ENCODE measurements around the gene TMEM163. TPM values are rescaled to one million over a fixed set of nuclear protein-coding genes. Genes with fewer than 3 reads are reported as not detected.

TMEM163 gene
- total and polyA plus RNA-seq, 2 of the 13 experiments (the other 11 are each of a cell fraction or from before 2014, with no cell fraction given) = 0.05 TPM; not detected in 1

DNA sequence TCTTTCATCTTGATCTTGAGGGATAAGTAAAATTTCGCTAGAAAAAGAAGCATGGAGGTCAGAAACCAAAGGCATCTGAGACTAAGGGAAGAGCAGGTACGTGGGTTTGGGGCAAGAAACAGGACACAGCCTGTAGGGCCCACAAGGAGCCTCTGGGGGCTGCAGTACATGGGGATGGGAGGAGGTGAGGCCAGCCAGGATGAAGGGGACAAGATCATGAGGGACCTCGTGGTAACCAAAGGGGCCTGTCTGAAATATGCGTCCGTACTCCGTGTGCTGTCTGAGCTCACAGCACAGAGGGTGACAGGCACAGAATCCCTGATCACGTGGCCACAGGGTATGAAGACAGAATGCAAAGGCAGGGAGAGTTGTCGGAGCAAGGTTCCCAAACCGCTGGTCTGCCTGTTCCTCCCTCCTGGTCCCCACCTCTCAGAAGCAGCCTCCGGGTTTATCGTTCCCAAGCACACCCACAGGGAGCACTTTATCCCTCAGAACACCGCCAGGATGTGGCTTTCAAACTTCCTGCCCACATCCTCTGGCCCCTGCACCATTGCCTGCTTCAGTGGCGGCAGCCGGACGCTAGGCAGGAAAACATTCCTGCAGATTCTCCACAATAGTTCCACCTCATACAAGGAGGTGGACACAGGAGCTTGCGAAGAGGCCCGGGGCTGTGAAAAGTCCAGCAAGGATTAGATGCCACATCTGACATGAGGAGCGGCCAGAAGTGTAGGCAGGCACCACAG is 12.0 kb downstream of the TMEM163 start (continued):
- TF ChIP-seq, protein P1, sequence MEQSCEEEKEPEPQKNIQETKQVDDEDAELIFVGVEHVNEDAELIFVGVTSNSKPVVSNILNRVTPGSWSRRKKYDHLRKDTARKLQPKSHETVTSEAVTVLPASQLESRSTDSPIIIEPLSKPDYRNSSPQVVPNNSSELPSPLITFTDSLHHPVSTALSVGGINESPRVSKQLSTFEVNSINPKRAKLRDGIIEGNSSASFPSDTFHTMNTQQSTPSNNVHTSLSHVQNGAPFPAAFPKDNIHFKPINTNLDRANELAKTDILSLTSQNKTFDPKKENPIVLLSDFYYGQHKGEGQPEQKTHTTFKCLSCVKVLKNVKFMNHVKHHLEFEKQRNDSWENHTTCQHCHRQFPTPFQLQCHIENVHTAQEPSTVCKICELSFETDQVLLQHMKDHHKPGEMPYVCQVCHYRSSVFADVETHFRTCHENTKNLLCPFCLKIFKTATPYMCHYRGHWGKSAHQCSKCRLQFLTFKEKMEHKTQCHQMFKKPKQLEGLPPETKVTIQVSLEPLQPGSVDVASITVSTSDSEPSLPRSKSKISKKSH (CRISPR knock-in tag; IDR thresholded peaks at IDR 0.05; ENCODE audit: borderline replicate concordance) = 0 out of 2 replicates have a peak, but pooled peaks have one; percentile 61
- no peak for TF ChIP-seq ZNF772 (CRISPR knock-in tag; IDR thresholded peaks at IDR 0.05)
- TF ChIP-seq BORCS8-MEF2B (CRISPR knock-in tag; IDR thresholded peaks at IDR 0.05) = no peak
- no peak for TF ChIP-seq SATB2 (CRISPR knock-in tag; IDR thresholded peaks at IDR 0.05)
- 0 out of 2 replicates have a peak, but pooled peaks have one; percentile 27 for TF ChIP-seq ZNF598 (CRISPR knock-in tag; IDR thresholded peaks at IDR 0.05; ENCODE audit: borderline replicate concordance)
- TF ChIP-seq, protein P2, sequence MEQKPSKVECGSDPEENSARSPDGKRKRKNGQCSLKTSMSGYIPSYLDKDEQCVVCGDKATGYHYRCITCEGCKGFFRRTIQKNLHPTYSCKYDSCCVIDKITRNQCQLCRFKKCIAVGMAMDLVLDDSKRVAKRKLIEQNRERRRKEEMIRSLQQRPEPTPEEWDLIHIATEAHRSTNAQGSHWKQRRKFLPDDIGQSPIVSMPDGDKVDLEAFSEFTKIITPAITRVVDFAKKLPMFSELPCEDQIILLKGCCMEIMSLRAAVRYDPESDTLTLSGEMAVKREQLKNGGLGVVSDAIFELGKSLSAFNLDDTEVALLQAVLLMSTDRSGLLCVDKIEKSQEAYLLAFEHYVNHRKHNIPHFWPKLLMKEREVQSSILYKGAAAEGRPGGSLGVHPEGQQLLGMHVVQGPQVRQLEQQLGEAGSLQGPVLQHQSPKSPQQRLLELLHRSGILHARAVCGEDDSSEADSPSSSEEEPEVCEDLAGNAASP (CRISPR knock-in tag; IDR thresholded peaks at IDR 0.05; ENCODE audit: borderline replicate concordance) = no peak
- TF ChIP-seq ONECUT2 (CRISPR knock-in tag; IDR thresholded peaks at IDR 0.05) = no peak
- TF ChIP-seq NCOA1 (CRISPR knock-in tag; IDR thresholded peaks at IDR 0.05) = no peak
- TF ChIP-seq, protein P3, sequence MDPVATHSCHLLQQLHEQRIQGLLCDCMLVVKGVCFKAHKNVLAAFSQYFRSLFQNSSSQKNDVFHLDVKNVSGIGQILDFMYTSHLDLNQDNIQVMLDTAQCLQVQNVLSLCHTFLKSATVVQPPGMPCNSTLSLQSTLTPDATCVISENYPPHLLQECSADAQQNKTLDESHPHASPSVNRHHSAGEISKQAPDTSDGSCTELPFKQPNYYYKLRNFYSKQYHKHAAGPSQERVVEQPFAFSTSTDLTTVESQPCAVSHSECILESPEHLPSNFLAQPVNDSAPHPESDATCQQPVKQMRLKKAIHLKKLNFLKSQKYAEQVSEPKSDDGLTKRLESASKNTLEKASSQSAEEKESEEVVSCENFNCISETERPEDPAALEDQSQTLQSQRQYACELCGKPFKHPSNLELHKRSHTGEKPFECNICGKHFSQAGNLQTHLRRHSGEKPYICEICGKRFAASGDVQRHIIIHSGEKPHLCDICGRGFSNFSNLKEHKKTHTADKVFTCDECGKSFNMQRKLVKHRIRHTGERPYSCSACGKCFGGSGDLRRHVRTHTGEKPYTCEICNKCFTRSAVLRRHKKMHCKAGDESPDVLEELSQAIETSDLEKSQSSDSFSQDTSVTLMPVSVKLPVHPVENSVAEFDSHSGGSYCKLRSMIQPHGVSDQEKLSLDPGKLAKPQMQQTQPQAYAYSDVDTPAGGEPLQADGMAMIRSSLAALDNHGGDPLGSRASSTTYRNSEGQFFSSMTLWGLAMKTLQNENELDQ (CRISPR knock-in tag; IDR thresholded peaks at IDR 0.05; ENCODE audit: borderline replicate concordance) = no peak
- no peak for TF ChIP-seq PHF8 (CRISPR knock-in tag; IDR thresholded peaks at IDR 0.05)
- TF ChIP-seq CENPT (CRISPR knock-in tag; IDR thresholded peaks at IDR 0.05; ENCODE audit: low read depth) = 0 out of 2 replicates have a peak, but pooled peaks have one; percentile 36
- TF ChIP-seq, protein P4, sequence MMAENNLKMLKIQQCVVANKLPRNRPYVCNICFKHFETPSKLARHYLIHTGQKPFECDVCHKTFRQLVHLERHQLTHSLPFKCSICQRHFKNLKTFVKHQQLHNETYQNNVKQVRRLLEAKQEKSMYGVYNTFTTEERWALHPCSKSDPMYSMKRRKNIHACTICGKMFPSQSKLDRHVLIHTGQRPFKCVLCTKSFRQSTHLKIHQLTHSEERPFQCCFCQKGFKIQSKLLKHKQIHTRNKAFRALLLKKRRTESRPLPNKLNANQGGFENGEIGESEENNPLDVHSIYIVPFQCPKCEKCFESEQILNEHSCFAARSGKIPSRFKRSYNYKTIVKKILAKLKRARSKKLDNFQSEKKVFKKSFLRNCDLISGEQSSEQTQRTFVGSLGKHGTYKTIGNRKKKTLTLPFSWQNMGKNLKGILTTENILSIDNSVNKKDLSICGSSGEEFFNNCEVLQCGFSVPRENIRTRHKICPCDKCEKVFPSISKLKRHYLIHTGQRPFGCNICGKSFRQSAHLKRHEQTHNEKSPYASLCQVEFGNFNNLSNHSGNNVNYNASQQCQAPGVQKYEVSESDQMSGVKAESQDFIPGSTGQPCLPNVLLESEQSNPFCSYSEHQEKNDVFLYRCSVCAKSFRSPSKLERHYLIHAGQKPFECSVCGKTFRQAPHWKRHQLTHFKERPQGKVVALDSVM (CRISPR knock-in tag; IDR thresholded peaks at IDR 0.05) = no peak
- TF ChIP-seq, protein P5, sequence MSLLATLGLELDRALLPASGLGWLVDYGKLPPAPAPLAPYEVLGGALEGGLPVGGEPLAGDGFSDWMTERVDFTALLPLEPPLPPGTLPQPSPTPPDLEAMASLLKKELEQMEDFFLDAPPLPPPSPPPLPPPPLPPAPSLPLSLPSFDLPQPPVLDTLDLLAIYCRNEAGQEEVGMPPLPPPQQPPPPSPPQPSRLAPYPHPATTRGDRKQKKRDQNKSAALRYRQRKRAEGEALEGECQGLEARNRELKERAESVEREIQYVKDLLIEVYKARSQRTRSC (CRISPR knock-in tag; IDR thresholded peaks at IDR 0.05; ENCODE audit: low read depth) = no peak
- TF ChIP-seq ETV5 (CRISPR knock-in tag; IDR thresholded peaks at IDR 0.05; ENCODE audit: borderline replicate concordance) = peak; percentile 43; the same call in 1 of the 2 replicates
- no peak for TF ChIP-seq ZZZ3 (CRISPR knock-in tag; IDR thresholded peaks at IDR 0.05; ENCODE audit: borderline replicate concordance)
- TF ChIP-seq, protein P6, sequence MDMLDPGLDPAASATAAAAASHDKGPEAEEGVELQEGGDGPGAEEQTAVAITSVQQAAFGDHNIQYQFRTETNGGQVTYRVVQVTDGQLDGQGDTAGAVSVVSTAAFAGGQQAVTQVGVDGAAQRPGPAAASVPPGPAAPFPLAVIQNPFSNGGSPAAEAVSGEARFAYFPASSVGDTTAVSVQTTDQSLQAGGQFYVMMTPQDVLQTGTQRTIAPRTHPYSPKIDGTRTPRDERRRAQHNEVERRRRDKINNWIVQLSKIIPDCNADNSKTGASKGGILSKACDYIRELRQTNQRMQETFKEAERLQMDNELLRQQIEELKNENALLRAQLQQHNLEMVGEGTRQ (IDR thresholded peaks at IDR 0.05; ENCODE audit: low read depth, low read length) = peak; percentile 68
- TF ChIP-seq, protein P6 (CRISPR knock-in tag; IDR thresholded peaks at IDR 0.05; ENCODE audit: borderline replicate concordance) = peak; percentile 55; the same call in 1 of the 2 replicates
- no peak for TF ChIP-seq ZBTB21 (CRISPR knock-in tag; IDR thresholded peaks at IDR 0.05)

Data from HepG2 (cell line).